Activated T-helper 17 cell treated with anti-CD3 and anti-CD28 coated beads, Interleukin-2, amount 50 U/mL, for 72 hours (primary cell): Measurements from ENCODE around the gene ELMO1. TPM values are rescaled to one million over a fixed set of nuclear protein-coding genes. Genes with fewer than 3 reads are reported as not detected.

Experiments
- ATAC-seq: fragments of 150-1000 bp; cut with Tn5 transposase; replicated peaks from 2 replicates; pipeline ENCODE4 v1.10.0; 2021; ENCODE audit warnings: mild to moderate bottlenecking, moderate library complexity
- H3K27ac Mint-ChIP-seq: one replicate; pipeline ENCODE4 v1.8.0; 2022; ENCODE audit warnings: mixed read lengths
- H3K27me3 Mint-ChIP-seq: one replicate; pipeline ENCODE4 v1.8.0; 2022; ENCODE audit warnings: mixed read lengths
- H3K36me3 Mint-ChIP-seq: one replicate; pipeline ENCODE4 v1.8.0; 2022; ENCODE audit warnings: low read depth, mild to moderate bottlenecking, mixed read lengths
- H3K4me1 Mint-ChIP-seq: one replicate; pipeline ENCODE4 v1.8.0; 2022; ENCODE audit warnings: mixed read lengths
- H3K4me3 Mint-ChIP-seq: one replicate; pipeline ENCODE4 v1.8.0; 2022; ENCODE audit warnings: mild to moderate bottlenecking, mixed read lengths
- H3K9me3 Mint-ChIP-seq: one replicate; pipeline ENCODE4 v1.8.0; 2022; ENCODE audit warnings: mixed read lengths
- total RNA-seq, 2 donors: library from RNA; stranded (reverse); gene quantifications; one replicate each; pipeline ENCODE4 v1.2.3, GENCODE V29; 2022

Gene ELMO1
- total RNA-seq, 2 donors from 2014 or later: 77.4 to 106 TPM

DNA sequence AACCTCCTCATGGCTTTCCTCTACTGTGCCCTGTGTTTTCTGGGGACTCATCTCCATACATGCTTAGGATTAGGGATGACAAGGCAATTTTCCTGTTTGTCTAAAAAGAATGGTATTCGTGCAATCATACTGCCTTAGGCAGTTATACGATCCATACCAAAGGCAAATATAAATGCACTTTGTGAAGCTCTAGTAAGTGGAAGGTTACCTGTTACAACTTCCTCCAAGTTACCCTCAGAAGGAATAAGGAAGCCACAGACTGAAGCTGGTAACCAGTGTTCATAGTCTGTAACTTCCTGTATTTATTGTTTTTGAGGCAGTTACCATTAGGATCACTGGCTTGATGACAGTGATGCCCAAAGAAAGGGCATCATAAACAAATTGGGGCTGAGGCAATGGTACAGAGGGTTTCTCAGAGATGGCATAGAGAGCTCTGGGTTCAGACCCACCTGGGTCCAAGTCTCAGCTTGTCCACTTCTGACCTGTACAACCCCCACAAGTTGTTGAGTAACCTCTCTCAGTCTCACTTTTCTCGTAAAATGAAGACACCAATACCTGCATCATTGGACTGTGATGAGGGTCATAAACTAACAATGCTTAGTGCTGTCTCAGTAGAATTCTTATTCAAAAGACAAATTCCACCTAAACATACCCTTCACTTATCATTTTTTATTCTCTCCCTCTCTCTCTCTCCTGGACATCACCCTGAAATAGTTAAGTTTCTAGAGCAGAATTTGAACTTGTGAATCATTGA lies 138.2 kb downstream of the ELMO1 start:
- Mint-ChIP-seq H3K27ac (peak overlapping the region; percentile 92), H3K36me3 (peaks cover 95% of the 10 kb centered on the region), H3K4me3 (peak overlapping the region; percentile 57), H3K9me3 (no peaks in the 10 kb centered on the region), H3K4me1 (peaks cover 47% of the 10 kb centered on the region), H3K27me3 (no peaks in the 10 kb centered on the region)
- ATAC-seq: peak; percentile 10

DNA sequence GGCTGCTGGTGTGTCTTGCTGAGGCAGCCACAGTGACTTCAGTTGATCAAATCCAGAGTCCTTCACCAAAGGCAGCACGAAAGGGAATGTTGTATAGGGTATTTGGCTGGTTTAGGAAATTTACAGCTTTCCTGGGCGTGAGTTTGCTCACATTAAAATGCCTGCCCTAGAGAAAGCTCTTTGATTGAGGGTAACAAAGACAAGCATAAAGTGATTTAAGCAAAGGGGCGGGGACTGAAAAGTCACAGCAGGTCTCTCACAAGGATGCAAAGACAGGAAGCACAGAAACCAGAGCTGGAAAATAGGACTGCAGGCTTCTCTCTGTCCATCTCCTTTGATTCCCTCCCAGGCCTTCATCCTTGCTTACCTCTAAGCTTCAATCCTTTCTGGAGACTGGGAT lies 139.2 kb downstream of the ELMO1 start:
- H3K27ac Mint-ChIP-seq: peak overlapping the region; percentile 92
- H3K4me1 Mint-ChIP-seq: peaks cover 47% of the 10 kb centered on the region

DNA sequence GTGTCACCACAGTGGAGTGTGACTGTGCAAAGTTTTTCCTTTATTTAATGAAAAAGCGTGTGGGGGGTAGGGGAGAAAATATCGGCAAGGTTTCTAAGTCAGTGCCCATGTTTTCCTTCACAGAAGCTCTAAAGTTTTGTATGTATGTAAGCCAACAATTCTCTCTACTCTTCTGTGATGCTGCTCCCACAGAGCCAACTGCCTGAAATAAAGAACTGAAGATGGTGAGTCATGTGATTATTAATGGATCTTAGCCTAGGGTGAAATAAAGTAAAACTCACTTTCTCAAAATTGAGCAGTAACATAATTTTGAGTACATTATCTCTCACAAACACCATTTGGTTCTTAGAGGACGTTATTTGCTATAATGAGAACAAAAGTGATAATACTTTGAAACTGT lies 143.7 kb downstream of the ELMO1 start:
- Mint-ChIP-seq H3K27ac (no peak overlapping the region), H3K9me3 (no peaks in the 10 kb centered on the region), H3K4me1 (peaks cover 34% of the 10 kb centered on the region), H3K36me3 (peaks cover 91% of the 10 kb centered on the region), H3K4me3 (no peak overlapping the region), H3K27me3 (no peaks in the 10 kb centered on the region)
- no peak for ATAC-seq

More for the DNA sequence above, 139.2 kb downstream of the ELMO1 start:
- Mint-ChIP-seq H3K4me3 (peak overlapping the region; percentile 3), H3K9me3 (no peaks in the 10 kb centered on the region), H3K27me3 (no peaks in the 10 kb centered on the region), H3K36me3 (peaks cover 95% of the 10 kb centered on the region)
- ATAC-seq: no peak

DNA sequence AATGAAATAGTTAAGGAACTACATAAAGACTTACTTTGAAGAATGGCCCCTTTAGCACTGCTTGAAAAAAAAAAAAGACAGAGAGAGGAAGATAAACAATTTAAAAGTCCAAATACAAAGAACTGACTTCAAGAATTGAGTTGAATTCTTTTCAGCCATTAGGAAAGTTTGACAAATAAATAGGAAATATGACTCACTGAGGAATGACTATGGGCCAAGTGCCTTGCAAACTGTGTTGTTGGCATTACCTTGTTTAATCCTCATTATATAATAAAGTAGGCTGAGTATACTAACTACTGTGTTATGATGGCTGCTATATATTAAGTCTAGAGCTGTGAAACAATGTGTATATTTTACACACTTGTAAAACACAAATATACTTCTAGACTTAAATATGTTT lies 151.1 kb downstream of the ELMO1 start:
- ATAC-seq: peak; percentile 24
- no peak overlapping the region for H3K4me3 Mint-ChIP-seq
- peaks cover 19% of the 10 kb centered on the region for H3K36me3 Mint-ChIP-seq
- peaks cover 13% of the 10 kb centered on the region for H3K4me1 Mint-ChIP-seq
- H3K9me3 Mint-ChIP-seq: no peaks in the 10 kb centered on the region
- H3K27me3 Mint-ChIP-seq: no peaks in the 10 kb centered on the region
- H3K27ac Mint-ChIP-seq: peak overlapping the region; percentile 19

DNA sequence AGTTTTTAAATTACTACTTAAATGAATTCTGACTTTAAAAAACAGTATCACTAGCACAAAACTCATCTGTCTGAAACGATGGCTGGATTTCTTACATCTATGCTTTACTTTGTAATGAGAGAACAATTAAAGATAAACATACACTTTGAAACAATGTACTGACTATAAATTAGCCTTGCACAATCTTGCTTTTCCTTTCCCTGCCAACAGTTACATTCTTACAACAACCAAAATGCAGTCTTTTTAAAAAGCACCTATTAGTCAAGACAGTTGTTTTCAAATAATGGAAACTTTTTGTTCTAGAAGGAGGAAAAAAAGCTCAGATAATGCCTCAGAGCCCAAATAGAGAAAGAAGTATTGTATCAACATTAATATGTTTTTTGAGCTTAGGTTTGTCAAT lies 153.3 kb downstream of the ELMO1 start:
- no peaks in the 10 kb centered on the region for H3K27me3 Mint-ChIP-seq
- peaks cover 14% of the 10 kb centered on the region for H3K4me1 Mint-ChIP-seq
- H3K9me3 Mint-ChIP-seq: no peaks in the 10 kb centered on the region
- ATAC-seq: no peak
- no peak overlapping the region for H3K27ac Mint-ChIP-seq
- H3K4me3 Mint-ChIP-seq: no peak overlapping the region
- no peaks in the 10 kb centered on the region for H3K36me3 Mint-ChIP-seq

DNA sequence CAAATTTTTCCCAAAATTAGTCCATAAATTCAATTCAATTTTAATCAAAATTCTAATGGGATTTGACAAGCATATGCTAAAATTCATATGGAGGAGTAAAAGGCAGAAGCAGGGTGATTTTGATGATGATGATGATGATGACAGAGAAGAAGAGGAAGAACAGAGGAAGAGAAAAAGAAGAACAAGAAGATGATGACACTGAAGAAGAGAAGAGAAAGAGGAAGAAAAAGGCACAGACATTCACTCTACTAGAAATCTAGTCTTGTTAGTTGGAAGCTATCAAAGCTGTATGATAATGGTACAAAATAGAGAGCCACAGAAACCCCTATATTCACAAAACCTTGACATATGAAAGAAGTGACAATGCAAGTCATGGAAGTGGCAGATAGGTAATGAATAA lies 157.9 kb downstream of the ELMO1 start:
- no peaks in the 10 kb centered on the region for H3K36me3 Mint-ChIP-seq
- H3K27ac Mint-ChIP-seq: peak overlapping the region; percentile 20
- H3K4me1 Mint-ChIP-seq: peaks cover 12% of the 10 kb centered on the region
- H3K9me3 Mint-ChIP-seq: no peaks in the 10 kb centered on the region
- no peak for ATAC-seq
- H3K27me3 Mint-ChIP-seq: no peaks in the 10 kb centered on the region
- no peak overlapping the region for H3K4me3 Mint-ChIP-seq

DNA sequence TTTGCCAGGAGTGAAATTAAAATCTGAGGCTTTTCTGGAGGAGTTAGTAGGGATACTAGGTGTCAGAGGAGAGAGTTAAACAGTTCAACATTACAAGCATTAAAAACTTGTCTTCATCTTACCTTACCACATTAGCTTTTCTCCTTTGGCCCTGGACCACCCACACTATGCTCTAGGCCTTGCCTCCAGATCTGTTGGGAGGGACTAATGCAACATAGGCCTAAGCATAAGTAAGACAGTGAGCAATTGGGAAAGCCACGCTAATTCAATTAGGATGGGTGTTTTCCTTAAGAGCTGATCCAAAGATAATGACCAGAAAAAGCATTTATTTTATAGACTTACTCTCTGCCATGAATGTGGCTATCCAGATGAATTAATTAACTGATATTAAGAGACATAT lies 158.9 kb downstream of the ELMO1 start:
- H3K27ac Mint-ChIP-seq: peak overlapping the region; percentile 34

DNA sequence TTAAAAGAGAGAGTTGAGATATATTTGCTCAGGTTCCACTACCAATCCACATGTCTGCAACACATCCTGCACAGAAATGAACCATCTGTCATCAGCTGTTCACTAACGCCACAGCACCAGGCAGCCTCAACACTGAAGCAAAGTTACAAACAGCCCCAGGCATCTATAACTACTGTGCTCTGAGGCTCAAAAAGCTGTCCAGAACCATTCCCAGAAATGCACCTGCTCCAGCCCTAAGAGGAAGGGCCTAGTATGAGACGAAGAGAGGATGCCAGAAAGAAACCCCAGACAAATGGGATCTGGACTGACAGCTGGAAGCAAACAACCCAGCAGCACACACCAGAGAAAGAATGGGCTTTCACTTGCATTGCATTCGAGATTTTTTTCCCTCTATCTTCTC lies 159.3 kb downstream of the ELMO1 start:
- no peaks in the 10 kb centered on the region for H3K9me3 Mint-ChIP-seq
- H3K27ac Mint-ChIP-seq: peak overlapping the region; percentile 34

More for the DNA sequence above, 158.9 kb downstream of the ELMO1 start:
- ATAC-seq: no peak
- no peaks in the 10 kb centered on the region for H3K36me3 Mint-ChIP-seq
- H3K4me3 Mint-ChIP-seq: no peak overlapping the region
- peaks cover 12% of the 10 kb centered on the region for H3K4me1 Mint-ChIP-seq
- no peaks in the 10 kb centered on the region for H3K27me3 Mint-ChIP-seq
- no peaks in the 10 kb centered on the region for H3K9me3 Mint-ChIP-seq

DNA sequence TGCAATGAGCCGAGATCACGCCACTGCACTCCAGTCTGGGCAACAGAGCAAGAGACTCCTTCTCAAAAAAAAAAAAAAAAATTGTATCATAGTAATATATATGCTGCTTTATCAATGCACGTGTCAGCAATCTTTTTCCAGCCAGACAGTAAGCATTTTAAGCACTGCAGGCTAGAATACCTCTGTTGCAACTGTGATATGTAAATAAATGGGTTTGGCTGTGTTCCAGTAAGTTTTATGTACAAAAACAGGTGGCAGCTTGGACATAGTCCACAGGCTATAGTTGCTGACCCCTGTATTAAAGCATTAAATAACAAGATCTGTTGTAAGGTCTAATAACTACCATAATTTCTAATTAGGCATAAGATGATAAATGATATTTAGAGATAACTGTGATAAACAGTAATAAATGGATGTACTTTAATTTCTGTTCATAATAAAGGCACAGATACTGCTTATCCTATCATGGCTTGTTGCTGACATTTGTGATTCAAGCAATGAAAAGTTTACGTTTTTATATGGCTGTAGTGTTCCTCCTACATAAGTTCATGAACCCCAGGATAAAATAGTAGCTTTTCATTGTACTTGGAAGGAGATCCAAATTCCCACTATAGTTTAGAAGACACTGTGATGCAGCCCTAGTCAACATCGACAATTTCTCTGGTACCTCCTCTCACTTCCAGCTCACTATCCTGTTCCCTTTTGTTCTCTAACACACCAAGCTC lies 161.4 kb downstream of the ELMO1 start:
- Mint-ChIP-seq H3K4me1 (peaks cover 12% of the 10 kb centered on the region), H3K9me3 (no peaks in the 10 kb centered on the region), H3K27ac (peak overlapping the region; percentile 34), H3K36me3 (peaks cover 2% of the 10 kb centered on the region), H3K4me3 (no peak overlapping the region), H3K27me3 (no peaks in the 10 kb centered on the region)
- ATAC-seq: no peak

More for the DNA sequence above, 159.3 kb downstream of the ELMO1 start:
- Mint-ChIP-seq H3K27me3 (no peaks in the 10 kb centered on the region), H3K36me3 (no peaks in the 10 kb centered on the region), H3K4me3 (no peak overlapping the region), H3K4me1 (peaks cover 12% of the 10 kb centered on the region)
- ATAC-seq: no peak

DNA sequence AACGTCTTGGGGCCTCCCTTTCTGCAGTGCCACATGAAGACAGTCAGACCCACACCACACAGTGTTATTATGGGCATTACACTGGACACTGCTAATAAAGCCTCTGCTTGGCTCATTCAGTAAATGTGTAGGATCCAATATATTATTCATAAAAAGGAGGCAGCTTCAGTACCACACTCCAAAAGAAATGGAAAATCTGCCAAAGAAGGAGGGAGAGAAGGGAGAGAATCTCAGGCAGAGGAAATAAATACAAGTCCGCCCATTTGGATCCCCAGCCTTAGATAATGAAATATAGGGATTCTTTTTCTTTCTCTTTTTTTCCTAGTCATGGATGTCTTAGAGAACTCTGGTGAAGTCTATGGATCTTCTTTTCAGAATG lies 162.2 kb downstream of the ELMO1 start:
- ATAC-seq: no peak
- no peaks in the 10 kb centered on the region for H3K9me3 Mint-ChIP-seq
- H3K27ac Mint-ChIP-seq: peak overlapping the region; percentile 49
- H3K36me3 Mint-ChIP-seq: peaks cover 7% of the 10 kb centered on the region
- no peak overlapping the region for H3K4me3 Mint-ChIP-seq
- H3K4me1 Mint-ChIP-seq: peaks cover 12% of the 10 kb centered on the region
- H3K27me3 Mint-ChIP-seq: no peaks in the 10 kb centered on the region

DNA sequence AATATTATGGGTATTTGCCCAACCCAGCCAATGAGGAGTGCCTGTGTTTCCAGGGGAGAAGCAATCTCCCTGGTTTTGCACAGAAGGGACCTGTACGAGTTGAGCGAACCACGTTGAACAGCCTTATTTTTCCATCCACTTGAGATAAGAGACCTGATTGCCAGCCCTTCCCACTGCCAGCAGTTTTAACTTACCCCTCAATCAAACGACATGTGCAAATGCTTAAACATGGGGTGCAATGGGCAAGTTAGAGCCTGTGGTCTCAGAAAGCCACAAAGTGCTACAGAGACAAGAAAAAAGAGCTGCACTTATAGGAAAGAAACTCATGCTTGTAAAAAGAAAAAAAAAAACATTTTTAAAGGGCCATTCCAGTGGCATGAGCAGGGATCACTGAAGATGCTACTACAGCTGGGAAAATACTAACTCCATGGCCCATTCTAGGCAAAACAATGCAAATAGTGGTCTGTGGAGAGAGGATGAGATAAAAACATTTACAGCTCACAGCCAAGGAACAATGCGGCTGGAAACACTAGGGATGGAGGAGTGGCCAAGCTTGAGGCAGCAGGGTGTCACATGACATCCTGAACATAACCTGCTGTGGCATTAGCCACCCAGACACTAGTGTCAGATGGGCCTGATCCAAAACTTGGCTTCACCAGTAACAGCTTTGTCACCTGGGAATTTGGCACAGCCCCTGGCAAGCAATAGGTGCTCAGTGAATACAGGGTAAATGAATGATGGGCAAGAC lies 162.8 kb downstream of the ELMO1 start:
- peaks cover 11% of the 10 kb centered on the region for H3K4me1 Mint-ChIP-seq
- H3K4me3 Mint-ChIP-seq: no peak overlapping the region
- no peaks in the 10 kb centered on the region for H3K9me3 Mint-ChIP-seq
- H3K36me3 Mint-ChIP-seq: peaks cover 7% of the 10 kb centered on the region
- no peaks in the 10 kb centered on the region for H3K27me3 Mint-ChIP-seq
- peak; percentile 42 for ATAC-seq
- H3K27ac Mint-ChIP-seq: peak overlapping the region; percentile 49

DNA sequence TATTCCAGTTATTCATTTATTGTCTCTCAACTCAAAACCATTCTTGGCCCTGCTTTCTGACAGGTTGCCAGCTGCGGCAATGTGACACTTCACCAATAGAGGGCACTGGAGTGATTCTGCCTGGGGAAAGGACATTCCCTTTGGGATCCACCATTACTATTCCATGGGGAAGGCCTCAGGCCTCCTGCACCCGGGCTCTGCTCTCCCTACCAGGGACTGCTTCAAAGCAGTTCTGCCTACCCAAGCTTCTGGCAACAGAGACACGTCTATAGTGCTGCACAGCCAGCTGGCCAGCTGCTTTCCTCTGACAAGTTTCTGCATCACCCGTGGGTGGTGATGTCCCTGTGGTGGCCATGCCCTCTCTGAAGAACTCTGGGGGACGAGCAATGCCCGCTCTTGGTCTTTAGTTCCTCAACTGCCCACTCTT lies 163.8 kb downstream of the ELMO1 start:
- Mint-ChIP-seq H3K4me3 (no peak overlapping the region), H3K36me3 (peaks cover 7% of the 10 kb centered on the region), H3K27me3 (no peaks in the 10 kb centered on the region), H3K27ac (no peak overlapping the region), H3K9me3 (no peaks in the 10 kb centered on the region), H3K4me1 (peaks cover 6% of the 10 kb centered on the region)
- ATAC-seq: peak; percentile 37

DNA sequence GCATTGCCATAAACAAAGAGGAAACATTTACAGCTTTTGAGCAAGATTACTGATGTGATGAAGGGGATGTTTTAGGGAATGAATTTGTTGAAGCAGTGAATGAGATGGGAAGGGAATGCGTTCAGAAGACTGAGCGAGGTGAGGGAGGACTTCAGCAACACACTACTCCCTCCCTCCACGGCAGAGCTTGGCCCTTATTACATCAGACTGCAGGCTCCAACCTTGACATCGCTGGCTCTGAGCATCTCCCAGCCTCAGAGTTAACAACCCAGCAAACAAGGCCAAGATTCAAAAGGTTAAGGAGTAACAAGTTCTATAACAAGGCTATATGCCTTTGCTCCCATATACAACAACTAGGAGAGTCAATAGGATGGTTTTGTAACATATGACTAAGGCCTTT lies 164.4 kb downstream of the ELMO1 start:
- H3K9me3 Mint-ChIP-seq: no peaks in the 10 kb centered on the region
- no peaks in the 10 kb centered on the region for H3K27me3 Mint-ChIP-seq
- no peak overlapping the region for H3K27ac Mint-ChIP-seq
- peaks cover 7% of the 10 kb centered on the region for H3K36me3 Mint-ChIP-seq
- no peak for ATAC-seq
- no peak overlapping the region for H3K4me3 Mint-ChIP-seq
- peaks cover 6% of the 10 kb centered on the region for H3K4me1 Mint-ChIP-seq

DNA sequence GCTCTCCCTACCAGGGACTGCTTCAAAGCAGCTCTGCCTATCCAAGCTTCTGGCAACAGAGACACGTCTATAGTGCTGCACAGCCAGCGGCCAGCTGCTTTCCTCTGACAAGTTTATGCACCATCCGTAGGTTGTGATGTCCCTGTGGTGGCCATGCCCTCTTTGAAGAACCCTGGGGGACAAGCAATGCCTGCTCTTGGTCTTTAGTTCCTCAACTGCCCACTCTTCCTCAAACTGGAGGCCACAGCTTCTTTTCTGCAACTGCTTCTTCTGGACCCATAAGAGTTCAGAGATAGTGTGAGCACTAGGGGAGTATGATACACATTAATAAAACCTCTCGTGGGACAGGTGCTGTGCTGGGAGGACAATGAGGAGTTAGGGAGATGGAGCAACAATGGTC lies 164.9 kb downstream of the ELMO1 start:
- H3K27me3 Mint-ChIP-seq: no peaks in the 10 kb centered on the region
- H3K27ac Mint-ChIP-seq: no peak overlapping the region
- no peaks in the 10 kb centered on the region for H3K9me3 Mint-ChIP-seq
- no peak overlapping the region for H3K4me3 Mint-ChIP-seq
- no peak for ATAC-seq
- H3K36me3 Mint-ChIP-seq: peaks cover 7% of the 10 kb centered on the region
- H3K4me1 Mint-ChIP-seq: peaks cover 8% of the 10 kb centered on the region
